HG02943 (cell line): ENCODE results near the gene RGL1.
"Not testable (repeated sequence)": the region's sequence is repeated elsewhere in the genome, so short reads cannot be mapped to it uniquely, and the experiment has no call there.

Experiments used
- ATAC-seq: cut with Tn5 transposase; IDR thresholded peaks from one replicate; pipeline ENCODE4 v1.9.1; 2021; ENCODE audit warnings: mild to moderate bottlenecking, low read depth, moderate library complexity; ENCODE audit not compliant: unreplicated experiment

Gene RGL1

DNA sequence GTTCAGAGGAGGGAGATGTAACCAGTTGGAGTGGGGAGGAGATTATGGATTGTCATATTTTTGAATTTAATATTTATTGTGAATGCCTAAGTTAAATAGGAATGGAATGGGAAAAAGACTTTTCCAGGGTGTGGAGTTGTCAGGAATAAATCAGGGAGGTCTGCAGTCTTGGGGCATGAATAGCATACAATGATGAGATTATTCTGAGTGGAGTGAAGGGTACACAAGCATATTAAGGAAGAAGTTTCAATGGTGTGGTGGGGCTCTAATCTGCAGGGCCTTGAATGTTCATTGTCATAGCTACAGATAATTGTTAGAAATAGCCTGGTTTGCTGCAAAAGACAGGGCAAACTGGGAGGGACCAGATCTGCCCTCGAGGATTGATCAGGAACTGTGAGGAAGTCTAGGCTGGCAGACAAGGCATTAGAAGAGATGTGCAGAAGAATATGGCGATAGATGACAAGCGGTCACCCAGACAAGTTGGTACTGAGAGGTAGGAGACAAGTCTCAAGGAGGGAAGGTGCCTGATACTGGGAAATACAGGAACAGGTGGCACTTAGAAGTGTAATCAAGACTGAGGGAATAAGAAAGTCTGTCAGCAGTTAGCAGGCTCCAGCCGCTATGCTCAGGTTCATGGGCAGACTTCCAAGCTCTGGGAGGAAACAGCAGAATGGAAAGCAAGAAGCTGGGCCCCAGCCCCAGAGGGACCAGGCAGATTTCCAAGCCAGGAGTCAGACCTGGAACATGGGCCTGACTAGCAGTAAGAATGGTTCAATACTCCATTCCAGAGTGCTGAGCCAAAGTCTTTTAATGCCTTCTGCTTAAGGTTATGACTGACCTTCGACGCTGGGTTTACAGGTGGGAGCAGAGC is 20.9 kb upstream of the RGL1 start:
- no peak for ATAC-seq

DNA sequence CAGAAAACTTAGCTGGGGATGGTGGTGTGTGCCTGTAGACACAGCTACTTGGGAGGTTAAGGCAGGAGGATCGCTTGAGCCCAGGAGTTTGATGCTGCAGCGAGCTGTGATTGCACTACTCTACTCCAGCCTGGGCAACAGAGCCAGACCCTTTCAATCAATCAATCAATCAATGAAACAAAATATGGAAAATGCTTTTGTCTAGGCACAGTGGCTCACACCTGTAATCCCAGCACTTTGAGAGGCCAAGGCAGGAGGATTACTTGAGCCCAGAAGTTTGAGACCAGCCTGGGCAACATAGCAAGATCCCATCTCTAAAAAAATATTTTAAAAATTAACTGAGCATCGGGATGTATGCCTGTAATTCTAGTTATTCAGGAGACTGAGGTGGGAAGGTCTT is 19.0 kb upstream of the RGL1 start:
- not testable (repeated sequence) for ATAC-seq

DNA sequence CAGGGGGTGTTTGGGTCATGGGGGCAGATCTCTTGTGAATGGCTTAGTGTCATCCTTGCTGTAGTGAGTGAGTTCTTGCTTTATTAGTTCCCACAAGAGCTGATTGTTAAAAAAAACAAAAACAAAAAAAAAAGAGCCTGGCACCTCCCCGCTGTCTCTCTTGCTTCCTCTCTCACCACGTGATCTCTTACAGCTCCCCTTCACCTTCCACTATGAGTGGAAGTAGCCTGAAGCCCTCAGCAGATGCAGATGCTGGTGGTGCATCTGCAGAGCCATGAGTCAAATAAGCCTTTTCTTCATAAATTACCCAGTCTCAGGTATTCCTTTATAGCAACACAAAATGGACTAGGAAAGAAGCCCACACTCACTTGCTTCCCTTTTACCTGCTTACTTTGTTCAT is 17.2 kb upstream of the RGL1 start:
- no peak for ATAC-seq

DNA sequence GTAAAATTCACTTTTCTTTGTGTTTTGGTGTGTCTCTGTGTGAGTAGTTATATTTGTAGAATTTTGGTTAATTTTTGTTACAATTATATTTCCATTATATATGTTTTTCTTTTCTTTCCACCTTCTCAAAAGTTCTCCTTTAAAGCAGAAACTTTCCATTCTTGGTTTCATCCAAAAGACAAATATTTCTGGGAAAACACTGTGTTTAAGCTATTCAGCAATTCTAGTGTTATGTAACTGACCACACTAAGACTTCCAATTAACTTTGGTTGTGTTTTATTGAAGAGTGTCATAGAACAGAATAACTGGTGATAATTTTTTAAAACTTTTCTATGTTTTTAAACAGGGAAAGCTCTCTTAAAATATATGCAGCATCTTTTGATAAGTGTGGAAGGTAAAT is 13.6 kb upstream of the RGL1 start:
- no peak for ATAC-seq

DNA sequence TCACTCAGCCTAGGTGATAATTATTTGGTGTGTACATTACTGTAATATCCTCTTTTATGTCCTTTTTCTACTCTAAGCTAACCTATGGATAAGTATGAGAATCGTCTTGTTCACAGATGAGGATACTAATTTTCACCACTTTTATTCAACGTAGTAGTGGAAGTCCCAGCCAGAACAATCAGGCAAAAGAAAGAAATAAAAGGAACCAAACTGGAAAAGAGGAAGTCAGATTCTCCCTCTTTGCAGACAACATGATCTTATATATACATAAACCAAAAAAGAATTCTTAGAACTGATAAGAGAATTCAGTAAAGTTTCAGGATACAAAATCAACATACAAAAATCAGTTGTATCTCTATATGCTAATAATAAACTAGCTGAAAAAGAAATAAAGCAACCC is 12.6 kb upstream of the RGL1 start:
- no peak for ATAC-seq

DNA sequence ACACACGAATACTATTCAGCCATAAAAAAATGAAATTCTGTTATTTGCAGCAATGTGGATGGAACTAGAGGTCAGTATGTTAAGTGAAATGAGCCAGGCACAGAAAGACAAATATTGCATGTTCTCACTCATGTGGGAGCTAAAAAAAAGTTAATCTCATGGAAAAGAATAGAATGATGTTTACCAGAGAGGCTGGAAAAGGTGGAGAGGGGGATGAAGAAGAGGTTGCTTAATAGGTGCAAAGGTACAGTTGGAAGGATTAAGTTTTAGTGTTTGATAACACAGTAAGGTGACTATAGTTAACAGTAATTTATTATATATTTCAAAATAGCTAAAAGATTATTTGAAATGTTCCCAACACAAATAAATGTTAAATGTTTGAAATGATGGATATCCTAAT is 10.8 kb upstream of the RGL1 start:
- ATAC-seq = no peak

DNA sequence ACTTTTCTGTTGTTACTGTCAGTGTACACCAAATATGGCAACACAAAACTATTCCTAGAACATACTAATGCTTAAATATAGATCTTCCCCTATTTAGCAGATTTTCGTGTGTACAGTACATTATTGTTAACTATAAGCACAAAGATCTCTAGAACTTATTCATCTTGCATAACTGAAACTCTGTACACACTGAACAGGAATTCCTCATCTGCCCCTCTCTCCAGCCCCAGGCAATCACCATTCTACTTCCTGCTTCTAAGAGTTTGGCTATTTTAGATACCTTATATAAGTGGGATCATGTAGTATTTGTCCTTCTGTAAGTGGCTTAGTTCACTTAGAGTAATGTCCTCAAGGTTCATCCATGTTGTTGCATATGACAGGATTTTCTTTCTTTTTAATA is 4.5 kb upstream of the RGL1 start:
- ATAC-seq = no peak

DNA sequence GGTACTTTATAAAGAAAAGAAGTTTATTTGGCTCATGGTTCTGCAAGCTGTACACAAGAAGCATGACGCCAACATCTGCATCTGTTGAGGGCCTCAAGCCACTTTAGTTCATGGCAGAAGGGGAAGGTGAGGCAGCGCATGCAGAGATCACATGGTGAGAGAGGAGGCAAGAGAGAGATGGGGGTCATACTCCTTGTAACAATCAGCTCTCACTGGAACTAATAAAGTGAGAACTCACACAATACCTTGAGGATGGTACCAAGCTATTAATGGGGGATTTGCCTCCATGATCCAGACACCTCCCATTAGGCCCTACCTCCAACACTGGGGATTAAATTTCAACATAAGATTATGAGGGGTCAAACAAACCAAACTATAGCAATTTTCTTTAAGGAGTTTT is 3.3 kb upstream of the RGL1 start:
- no peak for ATAC-seq

DNA sequence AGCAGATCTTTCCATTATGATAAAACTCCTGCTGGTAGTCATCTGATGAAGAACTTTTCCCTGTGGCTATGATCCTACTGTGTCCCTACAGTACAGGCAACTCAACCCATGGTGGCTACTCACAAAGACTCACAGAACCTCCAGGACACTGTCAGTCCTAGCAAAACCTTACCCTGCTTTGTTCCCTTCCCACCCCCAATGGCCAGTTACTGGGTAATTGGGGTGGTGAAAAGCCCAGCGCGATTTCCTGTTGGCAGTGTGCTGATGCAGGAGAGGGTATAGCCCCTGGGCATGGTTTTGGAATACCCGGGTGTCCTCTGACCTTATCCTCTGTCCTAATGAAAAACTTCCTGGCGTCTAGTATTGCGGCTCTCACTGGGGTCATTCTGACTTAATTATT is 533 bp upstream of the RGL1 start:
- ATAC-seq = no peak

DNA sequence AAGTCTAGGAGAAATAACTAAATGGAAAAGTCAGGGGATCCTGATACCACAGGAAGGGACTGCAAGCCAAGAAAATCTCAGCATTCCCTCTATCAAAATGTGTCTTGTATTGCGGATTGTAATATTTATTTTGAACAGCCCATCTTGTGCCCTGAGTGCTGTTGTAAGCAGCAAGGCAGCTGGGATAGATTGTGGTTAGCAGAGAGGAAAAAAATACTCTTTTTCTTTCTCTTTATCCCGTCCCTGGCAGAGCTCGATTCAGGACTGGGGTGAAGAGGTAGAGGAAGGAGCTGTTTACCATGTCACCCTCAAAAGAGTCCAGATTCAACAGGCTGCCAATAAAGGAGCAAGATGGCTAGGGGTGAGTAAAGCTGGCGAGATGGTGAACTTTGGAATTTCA is 1.2 kb downstream of the RGL1 start:
- ATAC-seq = no peak

DNA sequence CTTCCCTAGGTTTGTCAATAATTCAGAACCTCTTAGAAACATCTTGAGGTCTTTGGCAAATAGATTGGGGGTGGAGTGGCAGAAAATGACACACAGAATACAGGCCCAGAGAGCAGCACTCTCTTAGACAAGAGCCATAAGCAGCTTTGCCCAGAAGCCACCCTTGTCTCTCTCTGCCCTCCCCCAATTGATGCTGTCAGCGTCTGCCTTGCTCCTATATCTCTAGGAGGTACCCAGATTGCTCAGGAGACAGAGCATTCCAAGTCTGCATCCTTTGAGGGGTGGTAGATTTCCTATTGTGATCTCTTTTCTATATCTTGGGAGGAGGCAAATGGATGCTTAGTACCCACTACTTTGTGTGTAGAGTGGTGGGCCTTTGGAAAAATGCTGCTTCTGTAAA is 1.8 kb downstream of the RGL1 start:
- ATAC-seq = no peak

DNA sequence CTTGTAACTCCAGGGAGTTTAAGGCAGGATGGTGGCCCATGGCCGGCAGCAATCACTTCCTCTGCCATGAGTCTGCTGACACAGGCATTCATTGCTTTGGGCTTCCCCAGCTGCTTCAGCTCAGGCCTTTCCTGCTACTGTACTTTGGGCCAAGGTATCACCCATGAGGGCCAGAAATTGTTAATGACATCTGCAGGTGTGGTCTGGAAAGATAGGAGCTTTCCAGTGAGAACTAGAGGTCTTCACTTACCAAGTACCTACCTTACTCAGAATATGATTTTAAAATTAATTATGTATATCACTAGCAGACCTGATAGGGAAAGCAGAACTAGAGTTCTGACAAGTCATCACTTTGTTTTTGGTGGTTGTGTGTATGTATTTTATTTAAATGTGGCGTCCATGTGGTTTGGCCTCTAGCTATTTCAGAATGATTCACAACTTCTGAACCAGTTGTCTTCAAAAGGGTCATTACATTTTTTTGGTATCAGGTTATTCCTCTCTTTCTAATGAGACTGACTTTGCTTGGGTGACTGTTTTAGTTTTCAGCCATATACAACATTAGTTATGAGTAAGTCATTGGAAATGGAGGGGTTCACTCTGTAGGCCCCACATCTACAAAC is 2.7 kb downstream of the RGL1 start:
- no peak for ATAC-seq

DNA sequence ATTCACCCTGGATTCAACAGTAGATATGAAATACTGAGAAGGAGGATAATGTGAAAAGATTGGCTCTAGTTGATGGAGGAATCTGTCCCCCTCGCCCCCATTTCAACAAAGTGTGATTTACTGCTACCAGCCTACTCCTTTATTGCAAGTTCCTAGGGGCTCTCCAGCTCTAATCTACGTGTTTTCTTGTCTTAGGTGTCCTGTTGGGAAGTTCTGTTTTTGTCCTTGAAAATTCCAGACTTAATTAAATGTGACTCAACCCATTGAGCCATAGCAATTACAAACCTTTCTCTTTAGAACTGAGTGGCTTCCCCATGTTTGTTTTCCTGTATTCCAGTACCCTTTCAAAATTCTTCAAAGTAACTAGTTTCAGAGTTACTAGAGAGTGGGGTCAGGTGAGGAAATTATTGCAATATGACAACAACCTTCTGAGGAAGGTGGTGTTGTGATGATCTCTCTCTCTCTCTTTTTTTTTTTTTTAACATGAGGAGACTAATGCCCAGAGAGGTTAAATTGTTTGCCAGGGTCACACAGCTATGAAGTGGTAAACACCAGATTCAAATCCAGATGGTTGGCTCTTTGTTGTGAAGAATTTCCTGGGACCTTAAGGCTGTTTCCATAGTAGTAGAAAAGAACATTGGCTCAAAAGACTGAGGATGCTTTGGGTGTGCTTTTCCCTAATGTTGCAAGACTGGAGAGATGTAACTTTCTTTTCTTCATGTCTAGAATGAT is 3.5 kb downstream of the RGL1 start:
- ATAC-seq = no peak

DNA sequence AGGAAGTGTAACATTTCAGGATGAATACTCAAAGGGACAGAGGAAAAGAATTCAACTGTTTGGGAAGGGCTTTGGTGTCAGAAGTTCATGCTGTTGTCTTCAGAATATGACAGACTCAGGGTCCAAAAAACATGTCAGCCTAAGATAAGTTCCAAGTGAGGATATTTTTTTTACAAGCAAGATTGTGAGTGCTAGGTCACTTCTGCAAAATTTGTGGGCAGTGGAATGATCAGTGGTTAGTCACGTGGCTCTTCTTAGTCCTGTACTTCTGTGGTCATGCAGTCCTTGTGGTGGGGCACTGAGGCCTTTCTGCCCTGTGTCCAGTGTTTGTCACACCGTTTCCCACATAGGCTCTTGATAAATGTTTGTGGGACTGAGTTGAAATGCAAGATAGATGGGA is 5.2 kb downstream of the RGL1 start:
- ATAC-seq = no peak

DNA sequence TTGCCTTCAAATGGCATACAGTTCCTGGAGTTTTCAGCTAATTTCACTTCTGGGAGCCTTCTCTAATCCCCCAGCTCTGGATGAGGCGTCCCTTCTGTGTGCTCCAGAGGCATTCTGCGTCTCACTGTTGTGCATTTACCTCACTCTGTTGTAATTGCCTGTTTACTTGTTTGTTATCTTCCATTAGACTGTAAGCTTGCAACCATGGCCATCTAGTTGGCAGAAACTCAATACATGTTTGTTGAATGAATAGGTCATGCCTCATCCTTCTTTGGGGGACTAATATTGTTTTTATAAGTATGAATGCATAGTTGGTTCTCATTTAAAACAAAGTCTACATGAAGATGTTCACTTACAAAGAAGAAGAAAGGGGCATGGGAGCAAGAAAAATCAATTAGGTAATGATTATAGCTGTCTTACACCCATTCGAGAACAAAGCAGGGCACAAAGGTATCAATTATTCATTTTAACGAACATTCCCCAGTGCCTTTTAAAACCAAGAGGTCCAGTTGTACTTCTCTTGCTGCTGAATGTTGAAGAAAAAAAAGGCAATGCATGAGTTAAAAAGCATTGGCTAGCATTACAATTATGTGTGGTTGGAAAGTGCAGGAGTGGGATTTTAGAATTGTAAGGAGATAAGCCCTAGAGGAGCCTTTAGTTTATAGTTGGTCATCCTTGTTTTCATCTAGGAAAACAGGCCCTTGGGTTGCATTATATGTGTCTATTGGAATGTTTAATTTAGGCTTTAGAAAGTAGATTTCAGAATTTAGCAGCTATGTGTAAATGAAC is 6.0 kb downstream of the RGL1 start:
- ATAC-seq = no peak

DNA sequence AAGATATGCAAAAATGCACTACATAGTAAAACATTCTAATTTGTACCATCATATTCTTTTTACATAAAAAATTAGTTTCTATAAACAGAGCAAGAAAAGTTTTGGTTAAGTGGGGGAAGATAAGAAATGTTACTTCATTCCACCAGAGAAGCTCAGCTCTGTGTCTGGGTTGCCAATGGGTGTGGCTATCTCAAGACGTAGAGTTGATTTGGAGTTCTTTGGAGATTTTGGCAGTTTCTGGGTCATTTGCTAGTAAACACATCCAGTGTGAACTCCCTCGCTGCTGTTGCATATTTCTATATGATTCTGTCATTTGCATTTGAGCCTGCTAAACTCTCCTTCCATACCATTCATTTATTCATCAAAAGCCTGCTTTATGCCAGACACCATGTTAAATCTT is 7.2 kb downstream of the RGL1 start:
- ATAC-seq = no peak

DNA sequence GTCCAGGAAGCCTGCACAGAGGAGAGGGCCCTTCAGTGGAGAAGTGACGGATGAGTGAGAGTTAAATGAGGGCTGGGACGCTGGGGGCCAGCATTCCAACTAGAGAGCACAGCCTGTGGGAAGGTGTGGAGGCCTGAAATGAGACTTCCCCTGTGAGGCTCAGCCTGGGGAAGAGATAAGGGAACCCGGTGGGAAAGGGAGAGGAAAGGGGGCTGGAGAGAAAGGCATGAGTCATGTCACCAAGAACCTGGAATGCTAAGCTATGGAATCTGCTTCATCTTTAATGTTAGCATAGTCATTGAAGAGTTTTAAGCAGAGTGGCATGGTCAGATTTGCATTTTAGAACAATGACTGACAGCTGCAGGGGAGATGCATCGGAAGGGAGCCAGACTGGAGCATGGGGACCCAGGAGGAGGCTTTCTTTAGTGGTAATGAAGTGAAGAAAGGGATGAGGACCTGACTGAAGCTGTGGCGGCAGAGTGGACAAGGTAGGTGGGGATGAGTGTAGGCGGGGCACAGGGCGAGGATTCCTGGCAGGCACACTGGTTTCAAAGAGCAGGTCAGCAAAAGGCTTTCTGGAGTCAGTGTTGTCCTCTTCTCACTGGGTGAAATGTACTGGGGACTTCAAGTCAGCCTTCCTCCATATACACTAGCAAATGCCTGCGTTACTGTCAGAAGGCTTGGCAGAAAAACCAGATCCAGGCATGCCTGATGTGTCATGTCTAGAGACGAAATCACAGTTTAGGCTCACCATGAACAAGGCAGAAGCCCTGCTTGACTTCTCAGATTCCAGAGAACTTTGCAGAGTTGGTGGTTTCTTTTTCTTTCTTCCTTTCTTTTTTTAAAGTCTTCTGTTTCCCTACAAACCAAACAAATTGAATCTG is 8.0 kb downstream of the RGL1 start:
- no peak for ATAC-seq

DNA sequence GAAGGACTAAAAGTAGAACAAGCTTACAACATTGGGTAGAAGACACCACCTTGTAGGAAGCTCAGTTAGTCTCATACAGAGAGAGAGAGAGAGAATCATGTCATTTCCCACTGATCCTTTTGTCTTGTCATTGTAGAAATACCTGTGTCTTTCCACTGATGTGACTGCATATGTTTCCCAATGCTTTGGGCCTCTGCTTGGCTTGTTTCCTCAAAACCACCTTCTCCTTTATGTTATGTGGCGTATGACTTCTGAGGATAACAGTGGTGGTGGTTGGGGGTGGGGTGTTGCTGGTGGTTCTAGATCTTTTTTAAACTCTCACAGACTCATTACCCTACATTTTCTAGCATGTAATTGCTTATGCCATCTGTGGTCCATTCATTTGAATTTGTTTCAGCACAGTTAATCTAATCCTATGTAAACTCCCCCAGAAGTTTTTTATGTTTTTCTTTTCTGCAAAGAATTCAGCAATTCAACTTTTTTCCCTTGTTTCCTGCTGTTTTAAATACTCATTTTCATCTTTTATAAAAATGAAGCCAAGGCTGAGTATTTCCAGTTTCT is 9.3 kb downstream of the RGL1 start:
- no peak for ATAC-seq

DNA sequence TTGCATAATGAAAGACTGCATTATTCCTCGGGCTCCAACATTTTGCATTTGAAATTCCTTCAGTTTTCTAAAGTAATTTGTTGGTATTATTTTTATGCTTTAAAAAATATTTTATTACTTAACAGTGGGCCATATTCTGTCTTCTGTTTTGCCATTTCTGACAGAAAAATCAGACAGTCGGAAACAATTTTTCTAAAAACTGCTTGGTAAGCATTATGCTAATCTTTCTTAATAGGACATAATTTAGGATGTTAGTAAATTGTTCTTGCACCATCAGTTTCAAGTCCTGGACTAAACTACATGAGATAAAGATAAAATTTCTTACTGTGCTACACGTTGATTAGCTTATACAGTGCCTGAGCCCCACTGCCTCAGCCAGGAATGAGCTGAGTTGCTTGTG is 11.2 kb downstream of the RGL1 start:
- ATAC-seq = no peak
